T-helper 17 cell (primary cell): ENCODE measurements around the gene DAAM2. TPM values are rescaled to one million over a fixed set of nuclear protein-coding genes. Genes with fewer than 3 reads are reported as not detected.

Experiments
- ATAC-seq: fragments of 150-1000 bp; cut with Tn5 transposase; 2 replicates; pipeline ENCODE4 v1.10.0; 2021; ENCODE audit warnings: mild to moderate bottlenecking, moderate library complexity
- DNase-seq, 3 donors: peaks; one replicate each; pipeline versions ENCODE4 v3.0.0 to v3.0.0-alpha.2; 2020 to 2021
- H3K9me3 ChIP-seq: one replicate; pipeline ENCODE4 v1.7.0; 2013; ENCODE audit warnings: low read length, mild to moderate bottlenecking; ENCODE audit not compliant: control insufficient read depth, poor library complexity, severe bottlenecking
- H3K27ac Mint-ChIP-seq: one replicate; pipeline ENCODE4 v1.8.0; 2022; ENCODE audit warnings: mild to moderate bottlenecking, moderate library complexity, mixed read lengths
- H3K27me3 Mint-ChIP-seq: one replicate; pipeline ENCODE4 v1.8.0; 2022; ENCODE audit warnings: mixed read lengths
- H3K36me3 Mint-ChIP-seq: one replicate; pipeline ENCODE4 v1.8.0; 2022; ENCODE audit warnings: low read depth, mixed read lengths
- H3K4me1 Mint-ChIP-seq: one replicate; pipeline ENCODE4 v1.8.0; 2022; ENCODE audit warnings: mild to moderate bottlenecking, mixed read lengths
- H3K4me3 Mint-ChIP-seq: one replicate; pipeline ENCODE4 v1.8.0; 2022; ENCODE audit warnings: mild to moderate bottlenecking, moderate library complexity, mixed read lengths
- total RNA-seq, 4 donors: library from RNA in 2 of 4; stranded (reverse) in 2 of 4; gene quantifications; one replicate each; pipeline ENCODE4 v1.2.3 and lab custom pipeline; 2022 to 2026

Gene DAAM2
- total RNA-seq, 2 donors from 2014 or later, result not detected

GRCh38 chr6:39849764-39850163, 57.6 kb downstream of the DAAM2 start:
- Mint-ChIP-seq H3K4me3 (no peak overlapping the region), H3K27ac (no peak overlapping the region), H3K4me1 (no peaks in the 10 kb centered on the region), H3K27me3 (peaks cover 30% of the 10 kb centered on the region), H3K36me3 (no peaks in the 10 kb centered on the region)
- H3K9me3 ChIP-seq, result no peaks in the 10 kb centered on the region
- ATAC-seq (no peak), DNase-seq (no peak)

GRCh38 chr6:39850736-39851297, 58.6 kb downstream of the DAAM2 start:
- peaks cover 40% of the 10 kb centered on the region for H3K27me3 Mint-ChIP-seq
- H3K4me1 Mint-ChIP-seq, result no peaks in the 10 kb centered on the region
- no peak for DNase-seq
- H3K36me3 Mint-ChIP-seq, result no peaks in the 10 kb centered on the region
- H3K27ac Mint-ChIP-seq, result no peak overlapping the region
- H3K4me3 Mint-ChIP-seq, result no peak overlapping the region
- no peaks in the 10 kb centered on the region for H3K9me3 ChIP-seq
- ATAC-seq, result no peak

GRCh38 chr6:39851331-39851730, 59.2 kb downstream of the DAAM2 start:
- no peaks in the 10 kb centered on the region for H3K9me3 ChIP-seq
- peaks cover 41% of the 10 kb centered on the region for H3K27me3 Mint-ChIP-seq
- no peaks in the 10 kb centered on the region for H3K36me3 Mint-ChIP-seq
- H3K27ac Mint-ChIP-seq, result no peak overlapping the region
- H3K4me3 Mint-ChIP-seq, result no peak overlapping the region
- no peak for DNase-seq
- no peaks in the 10 kb centered on the region for H3K4me1 Mint-ChIP-seq
- ATAC-seq, result no peak

- Mint-ChIP-seq H3K36me3 (no peaks in the 10 kb centered on the region), H3K27me3 (peaks cover 51% of the 10 kb centered on the region), H3K4me1 (no peaks in the 10 kb centered on the region), H3K27ac (no peak overlapping the region), H3K4me3 (no peak overlapping the region)
- no peaks in the 10 kb centered on the region for H3K9me3 ChIP-seq
- no peak for ATAC-seq
- DNase-seq, result no peak
Observed at GRCh38 chr6:39852324-39852723, 60.1 kb downstream of the DAAM2 start.

- Mint-ChIP-seq H3K4me3 (no peak overlapping the region), H3K27ac (no peak overlapping the region), H3K36me3 (no peaks in the 10 kb centered on the region), H3K4me1 (no peaks in the 10 kb centered on the region), H3K27me3 (peaks cover 63% of the 10 kb centered on the region)
- ATAC-seq (no peak), DNase-seq (no peak)
- H3K9me3 ChIP-seq, result no peaks in the 10 kb centered on the region
Observed at GRCh38 chr6:39853604-39854003, 61.4 kb downstream of the DAAM2 start.

- H3K27ac Mint-ChIP-seq, result no peak overlapping the region
- no peaks in the 10 kb centered on the region for H3K36me3 Mint-ChIP-seq
- no peaks in the 10 kb centered on the region for H3K4me1 Mint-ChIP-seq
- no peaks in the 10 kb centered on the region for H3K9me3 ChIP-seq
- no peak overlapping the region for H3K4me3 Mint-ChIP-seq
- ATAC-seq (no peak), DNase-seq (no peak)
- peaks cover 71% of the 10 kb centered on the region for H3K27me3 Mint-ChIP-seq
Observed at GRCh38 chr6:39855356-39855995, 63.3 kb downstream of the DAAM2 start.

GRCh38 chr6:39859025-39859424, 66.8 kb downstream of the DAAM2 start:
- Mint-ChIP-seq H3K4me3 (no peak overlapping the region), H3K4me1 (peaks cover 2% of the 10 kb centered on the region), H3K27me3 (peaks cover 84% of the 10 kb centered on the region), H3K36me3 (peaks cover 2% of the 10 kb centered on the region), H3K27ac (no peak overlapping the region)
- ATAC-seq (no peak), DNase-seq (no peak)
- no peaks in the 10 kb centered on the region for H3K9me3 ChIP-seq

GRCh38 chr6:39861663-39862062, 69.5 kb downstream of the DAAM2 start:
- H3K27me3 Mint-ChIP-seq, result peaks cover 71% of the 10 kb centered on the region
- peaks cover 2% of the 10 kb centered on the region for H3K36me3 Mint-ChIP-seq
- peaks cover 2% of the 10 kb centered on the region for H3K4me1 Mint-ChIP-seq
- DNase-seq (no peak), ATAC-seq (no peak)
- no peaks in the 10 kb centered on the region for H3K9me3 ChIP-seq
- H3K27ac Mint-ChIP-seq, result no peak overlapping the region
- H3K4me3 Mint-ChIP-seq, result no peak overlapping the region

- Mint-ChIP-seq H3K36me3 (peaks cover 2% of the 10 kb centered on the region), H3K4me1 (peaks cover 2% of the 10 kb centered on the region), H3K4me3 (no peak overlapping the region), H3K27me3 (peaks cover 54% of the 10 kb centered on the region), H3K27ac (no peak overlapping the region)
- H3K9me3 ChIP-seq, result no peaks in the 10 kb centered on the region
- DNase-seq (peak in 1 of 3 donors; percentile 38), ATAC-seq (no peak)
Observed at GRCh38 chr6:39865011-39865888, 73.1 kb downstream of the DAAM2 start.

- Mint-ChIP-seq H3K4me1 (peaks cover 2% of the 10 kb centered on the region), H3K27ac (no peak overlapping the region), H3K27me3 (peaks cover 35% of the 10 kb centered on the region), H3K36me3 (peaks cover 2% of the 10 kb centered on the region), H3K4me3 (no peak overlapping the region)
- DNase-seq (no peak), ATAC-seq (no peak)
- no peaks in the 10 kb centered on the region for H3K9me3 ChIP-seq
Observed at GRCh38 chr6:39867592-39867991, 75.4 kb downstream of the DAAM2 start.

- Mint-ChIP-seq H3K27ac (no peak overlapping the region), H3K27me3 (peaks cover 20% of the 10 kb centered on the region), H3K4me3 (no peak overlapping the region), H3K4me1 (no peaks in the 10 kb centered on the region), H3K36me3 (no peaks in the 10 kb centered on the region)
- no peaks in the 10 kb centered on the region for H3K9me3 ChIP-seq
- DNase-seq (no peak), ATAC-seq (no peak)
Observed at GRCh38 chr6:39870950-39871349, 78.8 kb downstream of the DAAM2 start.

- Mint-ChIP-seq H3K4me3 (no peak overlapping the region), H3K27ac (no peak overlapping the region), H3K36me3 (no peaks in the 10 kb centered on the region), H3K27me3 (peaks cover 18% of the 10 kb centered on the region), H3K4me1 (no peaks in the 10 kb centered on the region)
- ATAC-seq (no peak), DNase-seq (no peak)
- no peaks in the 10 kb centered on the region for H3K9me3 ChIP-seq
Observed at GRCh38 chr6:39873439-39873838, 81.3 kb downstream of the DAAM2 start.

GRCh38 chr6:39876111-39876510, 83.9 kb downstream of the DAAM2 start:
- no peak for ATAC-seq
- no peaks in the 10 kb centered on the region for H3K4me1 Mint-ChIP-seq
- no peak overlapping the region for H3K4me3 Mint-ChIP-seq
- no peak overlapping the region for H3K27ac Mint-ChIP-seq
- H3K36me3 Mint-ChIP-seq, result no peaks in the 10 kb centered on the region
- peaks cover 18% of the 10 kb centered on the region for H3K27me3 Mint-ChIP-seq
- DNase-seq, result no peak
- H3K9me3 ChIP-seq, result no peaks in the 10 kb centered on the region
